ENCODE measurements around the gene DLL4.

DNA sequence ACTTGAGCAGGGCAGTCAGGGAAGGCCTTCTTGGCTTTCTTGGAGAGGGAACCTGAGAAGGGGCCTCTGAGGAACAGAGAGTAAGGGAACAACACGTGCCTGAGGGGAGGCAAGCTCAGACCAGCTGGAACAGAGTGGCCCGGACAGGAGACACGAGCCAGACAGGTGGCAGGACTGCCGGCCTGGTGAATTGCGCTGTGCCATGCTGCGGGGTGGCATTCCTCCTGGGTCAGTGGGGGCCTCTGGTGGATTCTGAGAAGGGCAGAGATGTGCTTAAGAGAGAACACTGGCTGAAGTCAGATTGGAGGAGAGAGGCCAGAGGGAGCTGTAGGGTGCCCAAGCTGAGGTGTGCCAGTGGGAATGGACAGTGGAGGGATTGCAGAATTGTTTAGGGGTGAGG, 29.0 kb downstream of the DLL4 start:
- no peak for TF ChIP-seq RAD21 (IDR thresholded peaks at IDR 0.05; ENCODE audit: insufficient read depth, low read depth, low read length)
- TF ChIP-seq POLR2A (IDR thresholded peaks at IDR 0.05; ENCODE audit: low read depth, low read length) = no peak; the same call in 1 of the 2 replicates

Measured in GM12878 (cell line).